ENCODE results near the gene GNAS.

The GNAS gene

DNA sequence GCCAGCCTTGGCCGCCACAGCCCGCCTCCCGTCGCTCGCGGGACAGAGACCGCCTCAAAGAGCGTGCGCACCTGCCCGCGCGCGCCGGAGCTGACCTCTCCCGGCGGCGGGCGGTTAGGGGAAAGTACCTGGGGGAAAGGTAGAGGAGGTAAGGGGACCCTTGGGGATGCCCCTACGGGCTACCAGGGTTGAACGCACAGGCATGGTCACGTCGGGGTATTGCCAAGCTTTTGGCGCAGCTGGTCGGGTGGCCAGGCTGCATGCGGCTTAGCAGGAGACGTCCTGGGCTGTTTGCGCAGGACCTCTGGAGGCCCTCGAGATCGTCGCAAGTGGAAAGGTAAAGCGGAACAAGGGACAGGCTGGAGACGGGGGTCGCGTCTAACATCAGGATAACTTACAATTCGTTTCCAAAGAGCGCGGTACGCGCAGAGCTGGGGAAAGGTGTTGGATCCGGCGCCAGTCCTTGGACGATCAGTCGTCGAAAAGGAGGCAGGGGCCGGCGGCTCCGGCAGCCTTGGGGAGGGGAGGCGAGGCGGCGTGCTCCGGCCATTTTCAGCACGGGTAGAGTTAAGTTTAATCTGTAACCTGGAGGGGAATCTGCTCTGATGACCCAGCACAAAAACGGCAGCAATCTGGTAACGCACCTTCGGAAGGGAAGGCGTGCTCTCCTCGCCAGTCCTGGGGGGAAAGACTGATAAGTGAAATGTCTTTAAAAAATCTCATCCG, 10.8 kb upstream of the GNAS start:
- H3K18ac ChIP-seq (ENCODE audit: low read depth in 1 of 2, low read length in 2 of 2): no peak overlapping the region
- H3K27me3 ChIP-seq (ENCODE audit: control insufficient read depth in 1 of 2, insufficient read depth in 1 of 2, low read length in 2 of 2): peaks cover 53% of the 10 kb centered on the region in 2 experiments
- no peak overlapping the region for H4K8ac ChIP-seq (ENCODE audit: low read length)
- no peak overlapping the region for H3K9ac ChIP-seq (ENCODE audit: low read length)
- WGBS: 67% methylated on average over 58 of the region's 58 CpGs
- H2BK120ac ChIP-seq (ENCODE audit: low read depth, low read length): no peak overlapping the region
- H3K4ac ChIP-seq (ENCODE audit: low read depth in 1 of 2, low read length in 2 of 2): no peak overlapping the region
- H4K91ac ChIP-seq (ENCODE audit: low read length): no peak overlapping the region
- H3K27ac ChIP-seq (ENCODE audit: low read length, poor library complexity, severe bottlenecking): no peak overlapping the region
- no peak overlapping the region for H3K4me2 ChIP-seq (ENCODE audit: low read length, poor library complexity, severe bottlenecking)
- H3K4me3 ChIP-seq (ENCODE audit: insufficient read depth in 1 of 2, low read depth in 1 of 2, low read length in 2 of 2): no peak overlapping the region
- H2AFZ ChIP-seq (ENCODE audit: low read depth, low read length): no peak overlapping the region
- peaks cover 17% of the 10 kb centered on the region for H3K79me1 ChIP-seq (replicated peaks; ENCODE audit: low read length, poor library complexity, severe bottlenecking)
- peaks cover 8% of the 10 kb centered on the region for H3K4me1 ChIP-seq (ENCODE audit: control insufficient read depth, insufficient read depth, low read depth, low read length)
- H2BK12ac ChIP-seq (ENCODE audit: low read length in 2 of 2): no peak overlapping the region
- no peak overlapping the region for H2BK5ac ChIP-seq (ENCODE audit: low read depth, low read length, poor library complexity, severe bottlenecking)
- H3K14ac ChIP-seq (ENCODE audit: low read length in 2 of 2): no peak overlapping the region
- no peak overlapping the region for H3K23ac ChIP-seq (ENCODE audit: low read length in 2 of 2)
- DNase-seq: no peak
- H2AK5ac ChIP-seq (ENCODE audit: low read length, severe bottlenecking): no peak overlapping the region
- H3K9me3 ChIP-seq (ENCODE audit: control insufficient read depth, low read length): no peaks in the 10 kb centered on the region
- H2BK15ac ChIP-seq (ENCODE audit: low read depth, poor library complexity, severe bottlenecking): no peak overlapping the region
- peaks cover 0 to 26% of the 10 kb centered on the region in 2 experiments for H3K36me3 ChIP-seq (ENCODE audit: control insufficient read depth in 1 of 2, insufficient read depth in 2 of 2, low read depth in 1 of 2, low read length in 2 of 2)

DNA sequence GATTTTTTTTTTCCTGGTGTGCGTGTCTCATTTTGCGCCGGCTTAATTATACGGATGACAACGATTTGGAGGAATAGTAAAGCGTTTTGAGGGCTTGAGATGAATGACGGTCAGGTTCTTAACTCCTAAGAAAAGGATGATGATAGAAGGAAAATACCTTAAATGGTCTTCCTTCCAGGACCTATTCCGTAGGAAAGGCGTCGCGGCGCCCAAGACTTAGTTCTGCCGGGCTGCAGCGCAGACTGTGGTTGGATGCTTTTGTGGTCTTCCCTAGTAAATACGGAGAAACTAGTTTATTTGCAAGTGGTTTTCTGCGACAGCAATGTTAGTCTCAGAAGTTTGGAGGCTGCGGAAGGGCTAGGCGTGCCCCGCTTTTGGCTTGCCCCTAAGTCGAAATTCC, 10.2 kb upstream of the GNAS start:
- H3K9me3 ChIP-seq (ENCODE audit: control insufficient read depth, low read length): no peaks in the 10 kb centered on the region
- peaks cover 53 to 57% of the 10 kb centered on the region in 2 experiments for H3K27me3 ChIP-seq (ENCODE audit: control insufficient read depth in 1 of 2, insufficient read depth in 1 of 2, low read length in 2 of 2)
- no peak overlapping the region for H2AK5ac ChIP-seq (ENCODE audit: low read length, severe bottlenecking)
- no peak overlapping the region for H2BK5ac ChIP-seq (ENCODE audit: low read depth, low read length, poor library complexity, severe bottlenecking)
- H3K4me3 ChIP-seq (ENCODE audit: insufficient read depth in 1 of 2, low read depth in 1 of 2, low read length in 2 of 2): no peak overlapping the region
- WGBS: 67% methylated on average over 20 of the region's 20 CpGs
- no peak overlapping the region for H2BK120ac ChIP-seq (ENCODE audit: low read depth, low read length)
- no peak overlapping the region for H3K4me2 ChIP-seq (ENCODE audit: low read length, poor library complexity, severe bottlenecking)
- H4K8ac ChIP-seq (ENCODE audit: low read length): no peak overlapping the region
- DNase-seq: no peak
- H3K4ac ChIP-seq (ENCODE audit: low read depth in 1 of 2, low read length in 2 of 2): no peak overlapping the region
- peaks cover 8% of the 10 kb centered on the region for H3K4me1 ChIP-seq (ENCODE audit: control insufficient read depth, insufficient read depth, low read depth, low read length)
- peaks cover 0 to 26% of the 10 kb centered on the region in 2 experiments for H3K36me3 ChIP-seq (ENCODE audit: control insufficient read depth in 1 of 2, insufficient read depth in 2 of 2, low read depth in 1 of 2, low read length in 2 of 2)
- no peak overlapping the region for H3K14ac ChIP-seq (ENCODE audit: low read length in 2 of 2)
- no peak overlapping the region for H3K27ac ChIP-seq (ENCODE audit: low read length, poor library complexity, severe bottlenecking)
- H2BK12ac ChIP-seq (ENCODE audit: low read length in 2 of 2): no peak overlapping the region
- no peak overlapping the region for H3K18ac ChIP-seq (ENCODE audit: low read depth in 1 of 2, low read length in 2 of 2)
- H3K79me1 ChIP-seq (replicated peaks; ENCODE audit: low read length, poor library complexity, severe bottlenecking): peaks cover 17% of the 10 kb centered on the region
- no peak overlapping the region for H2BK15ac ChIP-seq (ENCODE audit: low read depth, poor library complexity, severe bottlenecking)
- no peak overlapping the region for H4K91ac ChIP-seq (ENCODE audit: low read length)
- no peak overlapping the region for H2AFZ ChIP-seq (ENCODE audit: low read depth, low read length)
- no peak overlapping the region for H3K23ac ChIP-seq (ENCODE audit: low read length in 2 of 2)
- H3K9ac ChIP-seq (ENCODE audit: low read length): no peak overlapping the region

DNA sequence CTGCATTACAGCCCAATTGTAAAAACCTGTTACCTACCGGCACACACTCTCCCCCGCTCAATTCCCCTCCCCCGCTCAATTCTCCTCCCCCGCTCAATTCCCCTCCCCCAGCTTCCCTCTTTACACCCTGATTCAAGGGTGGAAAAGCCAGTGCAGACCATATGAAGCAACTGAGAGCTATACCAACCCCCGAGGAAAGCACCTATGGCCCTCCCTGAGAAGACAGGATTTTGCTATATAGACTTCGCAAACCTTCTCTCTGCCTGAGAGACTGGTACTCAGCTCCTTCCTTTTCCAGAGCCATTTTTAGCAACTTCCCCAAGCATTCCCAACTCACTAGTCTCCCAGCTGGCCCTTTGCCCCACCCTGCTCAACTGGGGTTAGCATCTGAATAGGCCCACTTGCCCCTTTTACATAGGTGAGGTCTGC, 9.4 kb upstream of the GNAS start:
- Histone ChIP-seq H2BK120ac (ENCODE audit: low read depth, low read length) (no peak overlapping the region), H3K27ac (ENCODE audit: low read length, poor library complexity, severe bottlenecking) (no peak overlapping the region), H3K79me1 (replicated peaks; ENCODE audit: low read length, poor library complexity, severe bottlenecking) (peaks cover 16% of the 10 kb centered on the region), H3K9me3 (ENCODE audit: control insufficient read depth, low read length) (no peaks in the 10 kb centered on the region), H2AK5ac (ENCODE audit: low read length, severe bottlenecking) (no peak overlapping the region), H3K27me3 (ENCODE audit: control insufficient read depth in 1 of 2, insufficient read depth in 1 of 2, low read length in 2 of 2) (peaks cover 50 to 53% of the 10 kb centered on the region in 2 experiments), H4K91ac (ENCODE audit: low read length) (no peak overlapping the region), H2BK5ac (ENCODE audit: low read depth, low read length, poor library complexity, severe bottlenecking) (no peak overlapping the region), H3K9ac (ENCODE audit: low read length) (no peak overlapping the region), H3K4me2 (ENCODE audit: low read length, poor library complexity, severe bottlenecking) (no peak overlapping the region), H3K18ac (ENCODE audit: low read depth in 1 of 2, low read length in 2 of 2) (no peak overlapping the region), H3K14ac (ENCODE audit: low read length in 2 of 2) (no peak overlapping the region), H3K23ac (ENCODE audit: low read length in 2 of 2) (no peak overlapping the region), H2BK15ac (ENCODE audit: low read depth, poor library complexity, severe bottlenecking) (no peak overlapping the region), H3K4me1 (ENCODE audit: control insufficient read depth, insufficient read depth, low read depth, low read length) (peaks cover 8% of the 10 kb centered on the region), H4K8ac (ENCODE audit: low read length) (no peak overlapping the region), H2AFZ (ENCODE audit: low read depth, low read length) (no peak overlapping the region), H2BK12ac (ENCODE audit: low read length in 2 of 2) (no peak overlapping the region), H3K4ac (ENCODE audit: low read depth in 1 of 2, low read length in 2 of 2) (no peak overlapping the region), H3K4me3 (ENCODE audit: insufficient read depth in 1 of 2, low read depth in 1 of 2, low read length in 2 of 2) (no peak overlapping the region), H3K36me3 (ENCODE audit: control insufficient read depth in 1 of 2, insufficient read depth in 2 of 2, low read depth in 1 of 2, low read length in 2 of 2) (peaks cover 0 to 26% of the 10 kb centered on the region in 2 experiments)
- DNase-seq: no peak
- WGBS: 29% methylated on average over 6 of the region's 6 CpGs

DNA sequence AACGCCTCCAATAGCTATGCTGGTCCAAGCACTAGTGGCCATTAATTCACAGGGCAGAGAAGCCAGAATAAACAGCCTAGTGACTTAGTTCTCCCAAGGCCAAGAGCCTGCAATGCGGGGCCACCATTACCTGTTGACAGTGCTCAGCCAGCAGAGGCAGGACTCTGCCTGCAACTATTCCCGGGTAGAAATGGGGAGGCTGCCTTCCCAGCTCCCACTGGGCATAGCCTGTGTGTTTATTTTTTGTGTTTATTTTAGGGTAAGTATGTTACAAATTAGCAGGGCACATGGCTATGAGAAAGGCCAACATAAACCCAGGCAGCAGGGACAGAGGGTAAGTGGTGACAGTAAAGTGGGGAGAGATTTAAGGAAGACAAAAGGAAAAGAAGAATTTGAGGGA, 6.8 kb upstream of the GNAS start:
- peaks cover 3% of the 10 kb centered on the region for H3K4me1 ChIP-seq (ENCODE audit: control insufficient read depth, insufficient read depth, low read depth, low read length)
- H2BK5ac ChIP-seq (ENCODE audit: low read depth, low read length, poor library complexity, severe bottlenecking): no peak overlapping the region
- 83% methylated on average over 3 of the region's 3 CpGs for WGBS
- no peak overlapping the region for H3K23ac ChIP-seq (ENCODE audit: low read length in 2 of 2)
- H3K18ac ChIP-seq (ENCODE audit: low read depth in 1 of 2, low read length in 2 of 2): no peak overlapping the region
- peaks cover 38 to 41% of the 10 kb centered on the region in 2 experiments for H3K27me3 ChIP-seq (ENCODE audit: control insufficient read depth in 1 of 2, insufficient read depth in 1 of 2, low read length in 2 of 2)
- H3K4ac ChIP-seq (ENCODE audit: low read depth in 1 of 2, low read length in 2 of 2): no peak overlapping the region
- H3K27ac ChIP-seq (ENCODE audit: low read length, poor library complexity, severe bottlenecking): no peak overlapping the region
- H3K36me3 ChIP-seq (ENCODE audit: control insufficient read depth in 1 of 2, insufficient read depth in 2 of 2, low read depth in 1 of 2, low read length in 2 of 2): peaks cover 0 to 13% of the 10 kb centered on the region in 2 experiments
- H4K8ac ChIP-seq (ENCODE audit: low read length): no peak overlapping the region
- H3K79me1 ChIP-seq (replicated peaks; ENCODE audit: low read length, poor library complexity, severe bottlenecking): peaks cover 18% of the 10 kb centered on the region
- H2BK12ac ChIP-seq (ENCODE audit: low read length in 2 of 2): no peak overlapping the region
- DNase-seq: no peak
- no peak overlapping the region for H3K4me2 ChIP-seq (ENCODE audit: low read length, poor library complexity, severe bottlenecking)
- no peak overlapping the region for H3K9ac ChIP-seq (ENCODE audit: low read length)
- no peak overlapping the region for H2BK120ac ChIP-seq (ENCODE audit: low read depth, low read length)
- H2AK5ac ChIP-seq (ENCODE audit: low read length, severe bottlenecking): no peak overlapping the region
- no peak overlapping the region for H4K91ac ChIP-seq (ENCODE audit: low read length)
- H2BK15ac ChIP-seq (ENCODE audit: low read depth, poor library complexity, severe bottlenecking): no peak overlapping the region
- H3K14ac ChIP-seq (ENCODE audit: low read length in 2 of 2): no peak overlapping the region
- no peaks in the 10 kb centered on the region for H3K9me3 ChIP-seq (ENCODE audit: control insufficient read depth, low read length)
- no peak overlapping the region for H3K4me3 ChIP-seq (ENCODE audit: insufficient read depth in 1 of 2, low read depth in 1 of 2, low read length in 2 of 2)
- no peak overlapping the region for H2AFZ ChIP-seq (ENCODE audit: low read depth, low read length)
